K562 (cell line): ENCODE data around the gene AJAP1. TPM values are rescaled to one million over a fixed set of nuclear protein-coding genes. Genes with fewer than 3 reads are reported as not detected.

Source experiments
- ATAC-seq: fragments of 200-7000 bp; cut with Tn5 transposase; 3 replicates; pipeline ENCODE4 v1.9.1; 2020; ENCODE audit warnings: moderate library complexity
- BruUV-seq: library from RNA; stranded (reverse); fragments of 400-500 nt; replicated peaks from 2 replicates; lab custom pipeline; 2021; lab: Mats Ljungman, UMichigan
- CTCF ChIA-PET: fragments of 300-600 bp; formaldehyde crosslinking; extraction: SDS; loops from one replicate; lab custom pipeline; 2021; ENCODE audit warnings: low intra/inter-chr PET ratio; lab: Yijun Ruan, JAX
- POLR2A ChIA-PET: fragments of 300-600, 350-650 bp; sonication (Branson Sonifier 250); formaldehyde crosslinking; extraction: SDS; loops from one replicate; lab custom pipeline; 2021; ENCODE audit warnings: antibody characterized with exemption, inconsistent platforms; lab: Yijun Ruan, JAX
- DNase-seq, 4 experiments: peaks; one replicate each; pipeline versions ENCODE4 v3.0.0 to v3.0.0-alpha.2; 2011 to 2018; ENCODE audit warnings: low spot score in 3 of 4, mixed read lengths in 3 of 4; ENCODE audit errors: extremely low read depth in 1 of 4
- FAIRE-seq: peaks from 2 replicates; lab custom pipeline; 2011; peaks lifted over from hg19 to GRCh38; lab: Jason Lieb, UNC
- H2AFZ ChIP-seq: 2 replicates; pipeline ENCODE4 v1.6.0; 2011; ENCODE audit warnings: low read depth, low read length, control low read depth, inconsistent platforms
- H3K27ac ChIP-seq: fragments of 200-600 bp; 3 replicates; pipeline ENCODE4 v1.8.0; 2011; ENCODE audit warnings: low read depth, mild to moderate bottlenecking, control low read depth, inconsistent platforms, low read length, moderate library complexity, mixed read lengths; ENCODE audit errors: extremely low read depth
- H3K27me3 ChIP-seq, 2 experiments: fragments of 300-600 bp in 1 of 2; 2 replicates in 1 of 2; 3 replicates in 1 of 2; pipeline versions ENCODE4 v1.6.0 to v1.8.0; 2011; ENCODE audit warnings: inconsistent platforms in 2 of 2, low read length in 2 of 2, mild to moderate bottlenecking in 1 of 2, mixed read lengths in 1 of 2, moderate library complexity in 1 of 2; ENCODE audit not compliant: control insufficient read depth in 2 of 2, insufficient read depth in 2 of 2
- H3K36me3 ChIP-seq: fragments of 300-600 bp; 3 replicates; pipeline ENCODE4 v1.8.0; 2011; ENCODE audit warnings: mild to moderate bottlenecking, low read length, inconsistent platforms; ENCODE audit not compliant: control insufficient read depth, insufficient read depth
- H3K4me1 ChIP-seq, 2 experiments: fragments of 200-600 bp in 1 of 2; replicated peaks in 1 of 2; 2 replicates in 1 of 2; 3 replicates in 1 of 2; pipeline versions ENCODE4 v1.5.1 to v1.8.0; 2011; ENCODE audit warnings: inconsistent platforms in 2 of 2, low read length in 2 of 2, mild to moderate bottlenecking in 1 of 2, mixed read lengths in 1 of 2, moderate library complexity in 1 of 2; ENCODE audit not compliant: control insufficient read depth in 2 of 2, insufficient read depth in 2 of 2
- H3K4me2 ChIP-seq: 2 replicates; pipeline ENCODE4 v1.6.1; 2011; ENCODE audit warnings: low read length, control low read depth, inconsistent platforms, mixed read lengths; ENCODE audit not compliant: insufficient read depth
- H3K4me3 ChIP-seq: fragments of 200-600 bp; sonication (generic), shearing (Covaris generic); 2 replicates; pipeline ENCODE4 v1.5.1; 2016; ENCODE audit warnings: control low read depth, inconsistent platforms
- H3K79me2 ChIP-seq: fragments of 200-600 bp; 3 replicates; pipeline ENCODE4 v1.8.0; 2011; ENCODE audit warnings: low read length, inconsistent platforms; ENCODE audit not compliant: control insufficient read depth, insufficient read depth
- H3K9ac ChIP-seq, 2 experiments: 2 replicates each; pipeline versions ENCODE4 v1.6.0 to v1.6.1; 2011; ENCODE audit warnings: low read depth in 2 of 2, low read length in 2 of 2, control low read depth in 1 of 2, inconsistent platforms in 1 of 2, mild to moderate bottlenecking in 1 of 2, mixed read lengths in 1 of 2; ENCODE audit not compliant: insufficient read depth in 1 of 2
- H3K9me1 ChIP-seq: one replicate; pipeline ENCODE4 v1.6.0; 2011; ENCODE audit warnings: inconsistent platforms, mild to moderate bottlenecking, low read length, moderate library complexity; ENCODE audit not compliant: control insufficient read depth, insufficient read depth
- H3K9me3 ChIP-seq: replicated peaks from 2 replicates; pipeline ENCODE4 v1.5.1; 2011; ENCODE audit warnings: low read depth, low read length, inconsistent platforms; ENCODE audit not compliant: control insufficient read depth, insufficient read depth
- H4K20me1 ChIP-seq: replicated peaks from 2 replicates; pipeline ENCODE4 v1.6.1; 2011; ENCODE audit warnings: low read length, inconsistent platforms, mixed read lengths; ENCODE audit not compliant: control insufficient read depth, insufficient read depth
- CEBPB ChIP-seq: fragments of 450-650 bp; IDR thresholded peaks from 2 replicates; pipeline ENCODE4 v1.6.1; 2016; ENCODE audit warnings: missing genetic modification characterization, missing compliant biosample characterization
- CXXC5 ChIP-seq: fragments of 250-450 bp; sonication (Bioruptor Pico); IDR thresholded peaks from 2 replicates; pipeline ENCODE4 v1.8.0; 2022; ENCODE audit warnings: inconsistent platforms, mild to moderate bottlenecking, moderate library complexity
- MECOM ChIP-seq: fragments of 250-450 bp; sonication (Bioruptor Pico); IDR thresholded peaks from 2 replicates; pipeline ENCODE4 v1.8.0; 2022; ENCODE audit warnings: inconsistent platforms
- NFXL1 ChIP-seq: fragments of 450-650 bp; formaldehyde crosslinking; IDR thresholded peaks from 2 replicates; pipeline ENCODE4 v1.4.0; 2021; ENCODE audit warnings: mild to moderate bottlenecking
- NONO ChIP-seq, 2 experiments: fragments of 200-400 bp in 1 of 2; fragments of 450-650 bp in 1 of 2; formaldehyde crosslinking in 1 of 2; IDR thresholded peaks; 2 replicates each; pipeline ENCODE4 v1.6.1; 2017; ENCODE audit warnings: low read depth in 2 of 2, mild to moderate bottlenecking in 2 of 2, moderate library complexity in 2 of 2, low read length in 1 of 2
- PBX2 ChIP-seq, 2 experiments: IDR thresholded peaks in 1 of 2; conservative IDR thresholded peaks in 1 of 2; 2 replicates each; pipeline ENCODE4 v1.6.1; 2016; ENCODE audit warnings: low read depth in 2 of 2, mild to moderate bottlenecking in 1 of 2, missing compliant biosample characterization in 1 of 2, missing genetic modification characterization in 1 of 2, moderate library complexity in 1 of 2
- RBM17 ChIP-seq: fragments of 200-400 bp; formaldehyde crosslinking; IDR thresholded peaks from 2 replicates; pipeline ENCODE4 v1.6.1; 2017; ENCODE audit warnings: low read depth, mild to moderate bottlenecking, low read length, borderline replicate concordance
- SMARCE1 ChIP-seq: fragments of 450-650 bp; IDR thresholded peaks from 2 replicates; pipeline ENCODE4 v1.7.1; 2016; ENCODE audit warnings: mild to moderate bottlenecking
- STAT6 ChIP-seq: sonication (generic); formaldehyde crosslinking; IDR thresholded peaks from 2 replicates; pipeline ENCODE4 v1.8.1; 2023; ENCODE audit warnings: mild to moderate bottlenecking, missing genetic modification reagents
- WHSC1 ChIP-seq: IDR thresholded peaks from one replicate; pipeline ENCODE4 v1.6.1; 2012; ENCODE audit warnings: low read length, control low read depth, inconsistent platforms
- ZBED1 ChIP-seq: IDR thresholded peaks from 2 replicates; pipeline ENCODE4 v1.6.1; 2014
- ZBTB12 ChIP-seq: fragments of 250-450 bp; sonication (Bioruptor Pico); IDR thresholded peaks from 2 replicates; pipeline ENCODE4 v1.4.0; 2020
- WGBS: fragments of 100-300 bp; shearing (Covaris generic); methylation state at CpG from one replicate; pipeline ENCODE4 v1.1.6; 2016; ENCODE audit warnings: low coverage, mixed read lengths; ENCODE audit not compliant: insufficient coverage; ENCODE audit errors: missing lambda C conversion rate; 5-methylcytosine and 5-hydroxymethylcytosine counted together
- in situ Hi-C: fragments of 300-500 bp; cut with MboI; formaldehyde crosslinking; loops from 4 replicates; pipeline ENCODE4 v1.15.0; 2018; ENCODE audit warnings: inconsistent platforms, mixed read lengths
- intact Hi-C: fragments of 100-400 bp; cut with micrococcal nuclease; formaldehyde crosslinking; loops from 2 replicates; pipeline ENCODE4 v1.14.2; 2022
- polyA plus RNA-seq, 8 experiments: library from polyadenylated mRNA; depleted of rRNA in 4 of 8; stranded (reverse) in 5 of 8; unstranded in 3 of 8; fragments of >200 nt; fragmentation: Nextera tagmentation in 2 of 8; fragmentation: Illumina TruSeq in 1 of 8; extraction: Ambion mirVana in 2 of 8; extraction: Trizol in 1 of 8; gene quantifications; 2 replicates each; pipeline versions ENCODE4 v1.2.1 to v1.2.3, GENCODE V29; 2011 to 2014; ENCODE audit warnings: inconsistent platforms in 1 of 8, missing spikeins in 1 of 8
- total RNA-seq, 7 experiments: library from RNA; depleted of rRNA in 6 of 7; stranded (reverse); fragments of >200 nt in 6 of 7; fragmentation: Illumina TruSeq in 2 of 7; extraction: Trizol in 2 of 7; gene quantifications; 2 replicates each; pipeline versions ENCODE4 v1.2.1 to v1.2.3, GENCODE V29; 2011 to 2021; ENCODE audit warnings: low replicate concordance in 1 of 7

The AJAP1 gene
- total and polyA plus RNA-seq, 9 of the 15 experiments (the other 6 are each of a cell fraction or from before 2014, with no cell fraction given): not detected

GRCh38 chr1:4797016-4797410 lies 142.6 kb downstream of the AJAP1 start (continued):
- TF ChIP-seq PBX2 (CRISPR knock-in tag; IDR thresholded peaks at IDR 0.05; ENCODE audit: low read depth) (no peak), PBX2 (tag; conservative IDR thresholded peaks at IDR 0.05; ENCODE audit: low read depth) (no peak), STAT6 (no peak), ZBED1 (no peak), CXXC5 (CRISPR knock-in tag) (no peak), CEBPB (no peak)

- ATAC-seq (no peak), FAIRE-seq (no peak), DNase-seq (no peak)
- intact Hi-C loops (no loop called here), in situ Hi-C loops (no loop called here)
- Histone ChIP-seq H3K79me2 (no peaks in the 10 kb centered on the region), H3K27me3 (no peaks in the 10 kb centered on the region; a peak in 1 of 5 replicates), H3K4me1 (no peaks in the 10 kb centered on the region), H3K9me1 (no peaks in the 10 kb centered on the region), H4K20me1 (no peaks in the 10 kb centered on the region), H3K4me2 (no peak overlapping the region), H3K9ac (no peak overlapping the region), H3K27ac (no peak overlapping the region), H3K4me3 (no peak overlapping the region), H2AFZ (no peak overlapping the region), H3K9me3 (no peaks in the 10 kb centered on the region), H3K36me3 (no peaks in the 10 kb centered on the region)
- WGBS: 0% methylated on average over 5 of the region's 5 CpGs
- BruUV-seq: no TSS peak
- POLR2A ChIA-PET: no interaction called here
- CTCF ChIA-PET: no interaction called here
- TF ChIP-seq WHSC1 (no peak), SMARCE1 (no peak), RBM17 (no peak), NONO (IDR thresholded peaks at IDR 0.05; ENCODE audit: low read depth in 2 of 2, low read length in 1 of 2) (no peak), ZBTB12 (no peak), MECOM (CRISPR knock-in tag) (no peak), NFXL1 (CRISPR knock-in tag) (no peak)
Measured at GRCh38 chr1:4797429-4797828, 143.0 kb downstream of the AJAP1 start.
